GM12878 (cell line): ENCODE measurements around the gene HNRNPA0. TPM values are rescaled to one million over a fixed set of nuclear protein-coding genes. Genes with fewer than 3 reads are reported as not detected.

Experiments used
- CHD4 ChIP-seq: fragments of 200-600 bp; sonication (generic); IDR thresholded peaks from 2 replicates; pipeline ENCODE4 v1.6.1; 2016; ENCODE audit warnings: mild to moderate bottlenecking
- CTCF ChIP-seq, 3 experiments: IDR thresholded peaks in 2 of 3; conservative IDR thresholded peaks in 1 of 3; 2 replicates each; pipeline ENCODE4 v1.5.1; 2011; ENCODE audit warnings: low read depth in 3 of 3, low read length in 3 of 3, mild to moderate bottlenecking in 3 of 3, control low read depth in 2 of 3, moderate library complexity in 2 of 3, inconsistent platforms in 1 of 3, mixed read lengths in 1 of 3; ENCODE audit not compliant: control insufficient read depth in 2 of 3, insufficient read depth in 1 of 3; ENCODE audit errors: extremely low read depth in 1 of 3
- IKZF1 ChIP-seq: fragments of 450-650 bp; conservative IDR thresholded peaks from 2 replicates; pipeline ENCODE4 v1.6.1; 2017; ENCODE audit warnings: antibody characterized with exemption, mild to moderate bottlenecking
- PAX5 ChIP-seq: IDR thresholded peaks from 2 replicates; pipeline ENCODE4 v1.6.1; 2011; ENCODE audit warnings: low read depth, low read length, borderline replicate concordance
- POLR2AphosphoS5 ChIP-seq: IDR thresholded peaks from 2 replicates; pipeline ENCODE4 v1.6.1; 2011; ENCODE audit warnings: mild to moderate bottlenecking, low read length, inconsistent platforms
- SIX5 ChIP-seq: IDR thresholded peaks from 2 replicates; pipeline ENCODE4 v1.6.1; 2011; ENCODE audit warnings: mild to moderate bottlenecking, low read depth, low read length, moderate library complexity; ENCODE audit not compliant: severe bottlenecking
- SMC3 ChIP-seq: IDR thresholded peaks from 2 replicates; pipeline ENCODE4 v1.6.1; 2011; ENCODE audit warnings: low read length, improper control_type of control experiment, borderline replicate concordance
- STAT3 ChIP-seq: IDR thresholded peaks from 2 replicates; pipeline ENCODE4 v1.6.1; 2011; ENCODE audit warnings: low read depth, low read length, improper control_type of control experiment
- TAF1 ChIP-seq: IDR thresholded peaks from 2 replicates; pipeline ENCODE4 v1.6.1; 2011; ENCODE audit warnings: mild to moderate bottlenecking, low read depth, low read length, borderline replicate concordance
- ZBTB11 ChIP-seq: fragments of 450-650 bp; formaldehyde crosslinking; IDR thresholded peaks from 2 replicates; pipeline ENCODE4 v1.5.0; 2022; ENCODE audit warnings: mild to moderate bottlenecking, missing genetic modification characterization
- ZNF274 ChIP-seq: IDR thresholded peaks from one replicate; pipeline ENCODE4 v1.8.0; 2011; ENCODE audit not compliant: insufficient read length, insufficient read depth
- polyA plus RNA-seq, 11 experiments: library from polyadenylated mRNA; depleted of rRNA in 4 of 11; unstranded in 6 of 11; stranded (reverse) in 5 of 11; fragments of >200 nt; fragmentation: Nextera tagmentation in 4 of 11; fragmentation: Illumina TruSeq in 1 of 11; extraction: Ambion mirVana in 4 of 11; extraction: Trizol in 1 of 11; gene quantifications; 1 replicate in 1 of 11; 2 replicates in 10 of 11; pipeline versions ENCODE4 v1.2.1 to v1.2.3, GENCODE V29; 2011 to 2016; ENCODE audit warnings: inconsistent platforms in 2 of 11, missing spikeins in 2 of 11, low read depth in 1 of 11
- total RNA-seq, 4 experiments: library from RNA; depleted of rRNA in 3 of 4; stranded (reverse); fragments of >200 nt in 3 of 4; fragmentation: Illumina TruSeq in 1 of 4; extraction: Trizol in 1 of 4; gene quantifications; 2 replicates each; pipeline versions ENCODE4 v1.2.1 to v1.2.3, GENCODE V29; 2013 to 2021
- TF ChIP-seq, protein P1 (sequence below): IDR thresholded peaks from 2 replicates; pipeline ENCODE4 v1.6.1; 2011; ENCODE audit warnings: mild to moderate bottlenecking, low read depth, low read length, moderate library complexity; ENCODE audit not compliant: insufficient replicate concordance

The HNRNPA0 gene
- total and polyA plus RNA-seq, 10 of the 15 experiments (the other 5 are each of a cell fraction or from before 2014, with no cell fraction given), result 6.3 to 45.0 (median 12.5) TPM

DNA sequence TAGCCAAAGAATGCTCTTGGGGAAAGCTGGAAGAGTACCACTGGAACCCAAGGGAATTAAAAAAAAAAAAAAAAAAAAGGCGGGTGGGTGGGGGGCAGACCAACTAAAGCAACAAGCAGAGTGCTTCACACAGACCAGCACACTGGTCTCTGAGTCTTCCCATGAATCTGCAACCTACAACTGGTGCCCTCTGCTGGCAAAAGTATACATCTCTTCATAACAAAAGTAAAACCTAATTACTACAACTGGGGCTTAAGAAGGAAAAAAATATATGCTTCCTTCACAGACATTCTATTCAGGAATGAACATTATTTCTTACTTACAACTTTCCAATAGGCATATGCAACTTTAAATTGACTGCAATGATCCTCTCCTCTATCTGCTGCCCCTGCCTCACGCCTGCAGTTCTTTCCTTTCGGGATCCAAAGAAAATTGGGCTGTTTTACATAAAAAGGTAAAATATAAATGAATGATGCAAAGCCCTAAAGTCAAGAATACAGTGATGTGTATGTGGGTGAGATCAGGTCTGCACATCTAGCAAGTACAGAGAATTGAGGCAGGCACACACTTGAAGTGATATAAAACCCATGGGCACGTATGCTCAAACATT, 11.0 kb downstream of the HNRNPA0 start (continued):
- TF ChIP-seq ZBTB11 (CRISPR knock-in tag) (no peak), CTCF (IDR thresholded peaks at IDR 0.05 in 2 of 3, conservative IDR thresholded peaks at IDR 0.05 in 1 of 3; ENCODE audit: control insufficient read depth in 2 of 3, extremely low read depth in 1 of 3, insufficient read depth in 1 of 3, low read depth in 3 of 3, low read length in 3 of 3) (peak; percentile 59 to 79 (median 69)), PAX5 (no peak), CHD4 (no peak), ZNF274 (no peak), SMC3 (peak; percentile 86; the same call in 1 of the 2 replicates), TAF1 (no peak), SIX5 (no peak), IKZF1 (no peak), POLR2AphosphoS5 (no peak), STAT3 (no peak)
- TF ChIP-seq, protein P1, sequence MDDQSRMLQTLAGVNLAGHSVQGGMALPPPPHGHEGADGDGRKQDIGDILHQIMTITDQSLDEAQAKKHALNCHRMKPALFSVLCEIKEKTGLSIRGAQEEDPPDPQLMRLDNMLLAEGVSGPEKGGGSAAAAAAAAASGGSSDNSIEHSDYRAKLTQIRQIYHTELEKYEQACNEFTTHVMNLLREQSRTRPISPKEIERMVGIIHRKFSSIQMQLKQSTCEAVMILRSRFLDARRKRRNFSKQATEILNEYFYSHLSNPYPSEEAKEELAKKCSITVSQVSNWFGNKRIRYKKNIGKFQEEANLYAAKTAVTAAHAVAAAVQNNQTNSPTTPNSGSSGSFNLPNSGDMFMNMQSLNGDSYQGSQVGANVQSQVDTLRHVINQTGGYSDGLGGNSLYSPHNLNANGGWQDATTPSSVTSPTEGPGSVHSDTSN, result no peak
